HG03469 (cell line): ENCODE data around the gene DHX35.
A peak's percentile ranks its signal among the peaks of the same experiment; 100 is the strongest.

Experiments used
- ATAC-seq: cut with Tn5 transposase; IDR thresholded peaks from one replicate; pipeline ENCODE4 v1.9.1; 2021; ENCODE audit warnings: mild to moderate bottlenecking, moderate library complexity, moderate number of reproducible peaks; ENCODE audit not compliant: unreplicated experiment

The DHX35 gene

DNA sequence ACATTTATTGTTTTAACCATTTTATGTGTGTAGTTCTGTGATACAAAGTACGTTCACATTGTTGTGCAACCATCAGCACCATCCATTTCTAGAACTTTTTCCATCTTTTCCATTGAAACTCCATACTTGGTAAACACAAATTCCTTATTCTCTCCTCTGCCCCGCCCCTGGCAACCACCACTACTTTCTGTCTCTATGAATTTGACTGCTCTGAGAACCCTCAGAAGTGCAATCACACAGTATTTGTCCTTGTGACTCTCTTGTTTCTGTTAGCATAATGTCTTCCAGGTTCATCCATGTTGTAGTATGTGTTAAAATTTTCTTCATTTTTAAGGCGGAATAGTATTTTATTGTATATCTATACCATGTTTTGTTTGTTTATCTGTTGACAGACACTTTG, 56.9 kb downstream of the DHX35 start:
- ATAC-seq: no peak

DNA sequence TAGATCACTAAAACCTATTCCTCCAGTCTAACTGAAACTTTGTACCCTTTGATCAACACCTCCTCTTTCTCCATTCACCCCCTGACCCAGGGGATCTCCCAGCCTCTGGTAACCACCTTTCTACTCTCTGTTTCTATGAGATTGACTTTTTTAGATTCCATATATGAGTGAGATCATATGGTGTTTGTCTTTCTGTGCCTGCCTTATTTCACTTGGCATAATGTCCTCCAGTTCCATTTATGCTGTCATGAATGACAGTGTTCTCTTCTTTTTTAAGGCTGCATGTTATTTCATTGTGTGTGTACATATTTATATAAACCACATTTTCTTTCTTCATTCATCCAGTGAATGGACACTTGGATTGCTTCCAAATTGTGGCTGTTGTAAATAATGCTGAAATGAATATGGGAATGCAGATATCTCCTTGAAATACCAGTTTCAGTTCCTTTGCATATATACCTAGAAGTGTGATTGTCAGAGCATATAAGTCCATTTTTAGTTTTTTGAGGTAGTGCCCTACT, 57.7 kb downstream of the DHX35 start:
- peak; percentile 67 for ATAC-seq

DNA sequence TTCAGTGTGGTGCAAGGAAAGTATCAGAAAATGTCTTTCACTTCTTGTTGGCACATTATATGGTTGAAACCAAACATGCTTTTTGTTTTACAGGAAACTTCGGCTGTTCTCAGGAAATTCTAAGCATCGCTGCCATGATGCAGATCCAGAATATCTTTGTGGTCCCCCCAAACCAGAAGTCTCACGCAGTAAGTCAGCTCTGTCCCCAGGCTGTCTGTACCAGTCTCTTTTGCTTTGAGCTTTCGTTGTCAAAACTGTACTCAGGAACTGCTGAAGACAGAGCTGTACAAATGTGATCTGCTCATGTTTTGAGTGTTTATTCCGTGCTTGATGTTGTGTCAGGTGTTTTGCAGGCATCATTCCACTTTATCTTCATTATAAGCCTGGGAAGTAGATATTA, 59.6 kb downstream of the DHX35 start:
- ATAC-seq: no peak

DNA sequence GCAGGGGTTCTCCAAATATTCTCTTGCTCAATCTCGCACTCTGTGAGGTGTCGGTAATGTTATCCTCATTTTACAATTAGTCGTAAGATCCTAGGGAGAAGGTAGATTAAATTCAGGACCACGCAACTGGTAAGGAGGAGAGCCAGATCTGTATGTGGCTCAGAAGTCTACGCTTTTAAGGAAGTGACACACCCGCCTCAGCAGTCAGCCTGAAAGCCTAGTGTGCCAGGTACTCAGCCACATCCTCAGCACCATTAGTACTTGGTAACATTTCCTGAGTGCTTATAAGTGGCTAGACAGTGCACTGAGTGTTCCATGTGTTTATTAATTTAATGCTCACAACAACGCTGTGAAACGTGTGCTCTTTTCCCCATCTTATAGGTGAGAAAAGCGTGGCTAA, 63.7 kb downstream of the DHX35 start:
- no peak for ATAC-seq

DNA sequence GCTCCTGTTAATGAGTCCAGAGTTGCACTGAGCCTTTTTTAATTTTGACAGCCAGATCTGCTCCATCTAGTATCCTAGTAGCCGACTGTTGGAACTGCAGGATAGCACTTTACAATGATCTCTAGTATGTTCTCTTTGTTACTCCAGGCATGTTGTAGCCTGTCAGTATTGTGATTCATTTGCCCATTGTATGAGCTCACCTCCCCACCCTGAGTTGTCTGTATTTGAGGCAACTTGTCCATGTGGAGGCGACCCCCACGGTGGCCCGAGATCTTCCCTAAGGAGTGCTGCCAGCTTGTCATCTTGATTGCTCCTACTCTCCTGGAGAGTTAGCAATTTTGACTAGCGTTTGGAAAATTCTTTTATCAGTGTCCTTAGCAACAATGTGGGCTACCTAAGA, 67.2 kb downstream of the DHX35 start:
- ATAC-seq: no peak

DNA sequence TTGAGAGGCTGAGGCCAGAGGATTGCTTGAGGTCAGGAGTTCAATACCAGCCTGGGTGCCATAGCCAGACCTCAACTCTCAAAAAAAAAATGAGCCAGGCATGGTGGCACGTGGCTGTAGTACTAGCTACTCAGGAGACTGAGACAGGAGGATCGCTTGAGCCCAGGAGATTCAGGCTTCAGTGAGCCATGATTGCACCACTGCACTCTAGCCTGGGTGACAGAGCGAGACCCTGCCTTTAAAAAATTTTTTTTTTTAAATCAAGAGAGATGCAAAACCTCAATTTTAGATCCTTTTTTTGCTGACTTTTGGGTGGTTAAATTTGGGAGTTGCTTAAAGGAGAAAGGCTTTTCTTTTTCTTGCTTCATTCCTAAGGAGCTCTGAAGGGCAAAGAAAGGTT, 70.9 kb downstream of the DHX35 start:
- no peak for ATAC-seq

DNA sequence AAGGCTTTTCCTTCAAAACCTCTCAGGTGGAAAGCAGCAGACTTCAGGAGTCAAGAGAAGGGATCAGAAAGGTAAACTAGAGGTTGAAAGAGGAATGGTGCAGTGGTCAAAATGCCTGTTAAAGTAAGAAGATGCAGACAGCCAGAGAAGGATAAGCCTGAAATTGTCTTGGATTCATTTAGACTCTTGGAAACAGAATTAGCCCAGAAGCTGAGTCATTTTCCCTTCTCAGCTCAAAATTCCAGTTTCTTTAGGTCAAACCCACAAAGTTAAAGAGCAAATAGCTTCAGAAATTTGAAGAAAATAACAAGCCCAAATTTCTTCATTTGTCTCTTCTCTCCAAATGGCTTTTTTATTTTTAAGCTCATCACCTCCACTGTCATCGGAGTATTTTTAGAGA, 73.9 kb downstream of the DHX35 start:
- ATAC-seq: no peak

DNA sequence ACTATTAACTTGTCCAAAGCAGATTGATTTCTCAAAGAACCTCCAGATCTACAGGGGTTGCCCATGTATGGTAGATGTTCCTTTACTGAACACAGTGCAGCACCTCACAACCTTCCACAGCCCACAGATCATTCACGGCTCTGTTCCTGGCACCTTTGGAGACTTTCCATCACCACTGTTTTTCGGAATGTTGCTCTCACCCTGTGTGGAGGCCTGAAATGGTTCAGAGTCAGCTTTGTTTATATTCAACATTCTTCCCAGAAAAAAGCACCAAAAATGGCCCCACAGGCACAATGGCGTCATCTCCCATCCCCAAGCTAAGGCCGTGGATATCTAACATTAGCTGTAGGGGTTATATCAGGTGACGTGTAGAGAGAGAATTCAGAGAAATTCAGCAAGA, 74.7 kb downstream of the DHX35 start:
- ATAC-seq: no peak

DNA sequence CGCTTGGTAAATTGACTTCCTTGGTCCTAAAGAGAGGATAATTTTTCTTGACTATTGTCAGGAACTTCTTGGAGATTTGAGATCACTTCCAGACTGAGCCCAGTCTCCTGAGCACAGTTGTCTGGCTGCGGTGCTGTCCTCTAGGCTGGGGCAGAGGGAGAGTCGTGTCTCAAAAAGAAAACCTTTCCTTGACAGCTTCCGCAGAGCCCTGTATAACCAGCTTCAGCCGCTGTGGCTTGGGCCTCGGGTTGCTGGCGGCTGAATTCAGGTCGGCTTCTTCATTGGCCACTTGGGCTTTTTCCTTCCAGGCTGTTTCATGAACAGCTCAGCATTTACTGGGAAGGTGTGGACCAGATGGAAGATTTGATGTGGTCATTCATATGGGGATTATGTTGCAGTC, 75.9 kb downstream of the DHX35 start:
- ATAC-seq: no peak

DNA sequence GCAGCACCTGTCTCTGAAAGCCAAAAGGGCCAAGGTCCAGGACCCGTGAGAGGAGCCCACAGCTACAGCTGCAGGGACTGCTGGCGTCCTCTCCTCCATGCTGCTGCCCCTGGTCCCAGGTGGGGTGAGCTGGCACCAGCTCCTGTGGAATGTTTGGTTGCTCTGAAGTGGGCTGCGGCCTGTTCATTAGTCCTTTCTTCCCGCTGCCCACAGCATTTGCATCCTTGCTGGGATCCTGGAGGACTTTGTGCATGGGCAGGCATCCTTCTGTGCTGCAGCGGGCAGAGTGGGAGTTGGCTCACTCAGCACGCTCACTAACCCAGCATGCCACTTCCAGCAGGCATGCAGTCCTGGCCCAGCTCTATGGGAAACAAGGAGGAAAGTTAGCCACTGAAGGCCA, 76.4 kb downstream of the DHX35 start:
- ATAC-seq: no peak

DNA sequence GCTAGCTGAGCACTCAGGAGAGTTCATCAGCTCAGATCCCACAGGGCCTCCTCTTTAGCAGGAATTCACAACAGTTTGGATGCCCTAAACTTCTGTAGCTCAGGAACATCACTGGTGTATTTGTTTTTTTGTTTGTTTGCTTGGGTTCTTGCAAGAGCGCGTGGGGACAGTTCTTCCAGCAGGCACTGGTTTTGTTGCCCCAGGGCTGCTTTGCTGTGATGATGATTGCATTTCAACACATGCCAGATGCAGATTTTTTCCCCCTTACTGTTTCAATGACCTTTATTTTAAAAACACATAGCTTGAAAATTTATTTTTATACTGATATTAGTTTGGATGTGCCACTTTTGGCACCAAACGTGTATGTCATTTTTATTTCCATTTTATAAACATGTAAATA, 77.1 kb downstream of the DHX35 start:
- ATAC-seq: no peak

DNA sequence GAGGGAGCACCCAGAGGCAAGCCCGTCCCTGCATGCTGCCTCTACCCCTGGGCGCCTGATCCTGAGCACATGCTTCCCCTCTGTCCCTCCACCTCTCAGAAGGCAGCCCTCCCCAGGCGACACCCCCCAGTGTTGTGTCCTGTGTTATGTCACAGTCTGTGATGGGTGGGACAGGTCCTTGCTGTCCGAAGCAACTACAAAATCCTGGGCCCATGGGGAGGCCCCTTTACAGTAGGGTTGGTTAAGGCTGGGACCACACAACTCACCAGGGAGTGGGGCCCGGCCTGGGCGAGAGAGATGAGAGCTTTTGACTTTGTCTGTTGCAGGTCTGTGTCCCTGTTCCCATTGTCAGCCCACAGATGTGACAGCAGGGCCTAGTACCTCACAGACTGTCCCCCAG, 78.0 kb downstream of the DHX35 start:
- no peak for ATAC-seq

DNA sequence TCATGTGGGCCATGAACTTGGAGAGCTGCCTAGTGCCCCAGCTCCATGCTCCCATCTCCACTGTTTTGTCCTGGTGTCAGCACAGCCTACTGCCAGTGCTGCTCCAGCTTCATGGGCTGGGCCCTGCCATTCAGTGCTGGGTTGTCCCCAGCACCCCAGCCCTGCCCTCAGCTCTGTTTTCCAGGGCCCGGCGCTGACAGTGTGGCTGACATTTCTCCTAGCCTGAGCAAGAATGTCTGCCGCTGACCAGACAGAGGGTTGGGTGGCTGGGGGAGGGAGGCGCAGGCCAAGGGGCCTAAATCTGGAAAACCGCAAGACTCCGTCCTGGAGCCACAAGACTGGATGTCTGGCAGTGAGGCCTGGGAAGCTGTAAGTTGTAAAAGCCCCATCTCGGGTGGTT, 78.9 kb downstream of the DHX35 start:
- ATAC-seq: no peak

DNA sequence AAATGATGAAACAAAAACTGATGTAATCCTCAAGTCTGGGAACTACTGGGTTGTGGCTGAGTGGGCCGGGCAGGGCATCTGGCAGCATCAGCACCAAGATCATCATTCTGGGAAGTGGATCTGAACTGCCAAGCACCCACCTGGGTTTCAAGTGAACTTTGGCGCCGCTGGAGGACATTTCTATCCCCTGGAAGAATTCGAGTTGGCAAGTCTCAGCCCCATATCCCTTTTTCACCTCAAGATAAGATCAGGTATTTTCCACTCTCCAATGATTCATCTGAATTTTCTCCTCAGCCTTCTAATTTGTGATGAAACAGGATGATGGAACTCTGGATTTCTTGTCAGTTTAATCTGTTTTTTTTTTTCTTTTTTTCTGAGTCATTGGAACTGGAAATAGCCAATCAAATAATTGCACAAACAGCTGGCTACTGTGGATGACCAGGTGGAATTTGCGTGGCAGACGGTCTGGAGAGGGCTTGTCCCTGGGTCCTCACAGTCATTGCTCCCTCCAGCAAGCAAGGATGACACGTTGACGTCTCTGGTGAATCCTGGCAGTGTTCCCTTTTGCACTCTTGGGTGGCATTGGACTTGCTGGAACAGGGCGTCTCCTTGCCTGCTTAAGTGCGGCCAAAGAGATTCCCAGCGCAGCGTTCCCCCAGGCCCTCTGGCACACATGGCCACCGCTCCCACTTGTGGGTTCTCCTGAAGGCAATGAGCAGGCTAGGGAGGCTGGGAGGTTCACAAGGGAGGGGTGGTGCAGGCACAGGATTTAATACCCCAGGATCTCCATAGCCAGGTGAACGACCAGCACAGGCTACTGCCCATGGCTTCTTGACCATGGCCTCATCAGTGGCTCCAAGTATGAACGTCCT, 80.4 kb downstream of the DHX35 start:
- ATAC-seq: no peak

DNA sequence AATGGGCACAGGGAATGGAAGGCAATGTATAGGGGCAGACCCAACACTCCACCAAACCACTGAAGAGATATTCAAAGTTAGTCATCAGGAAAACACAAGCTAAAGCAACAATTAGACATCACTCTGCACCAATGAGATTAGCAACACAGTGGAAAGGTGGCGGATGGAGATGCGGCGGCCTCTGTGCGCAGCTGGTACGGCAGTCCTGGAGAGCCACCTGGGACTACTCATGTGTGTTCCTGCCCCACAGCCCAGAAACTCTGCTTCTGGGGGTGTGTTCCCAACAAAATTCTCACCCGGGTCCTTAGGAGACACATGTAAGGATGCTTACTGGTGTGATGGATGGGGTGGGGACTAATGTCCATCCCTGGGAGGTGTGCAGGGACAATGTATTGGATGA, 82.4 kb downstream of the DHX35 start:
- no peak for ATAC-seq

DNA sequence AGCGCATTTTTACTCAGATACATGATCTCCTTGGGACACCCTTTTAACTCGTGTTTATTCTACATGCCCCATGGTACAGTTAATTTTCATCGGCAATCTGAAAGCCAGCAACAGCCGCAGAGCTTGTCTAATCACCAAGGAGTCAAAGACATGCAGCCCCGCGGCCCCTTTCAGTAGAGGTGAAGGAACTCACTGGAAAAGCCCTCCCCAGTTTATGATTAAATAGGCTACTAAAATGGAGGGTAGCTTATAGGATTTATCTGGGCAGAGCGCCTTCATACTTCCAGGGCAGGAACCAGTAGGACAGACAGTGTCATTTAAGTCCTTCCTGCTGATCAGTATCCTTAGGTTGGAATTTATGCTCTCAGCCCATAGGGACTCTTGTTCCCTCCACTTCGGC, 83.5 kb downstream of the DHX35 start:
- ATAC-seq: no peak

DNA sequence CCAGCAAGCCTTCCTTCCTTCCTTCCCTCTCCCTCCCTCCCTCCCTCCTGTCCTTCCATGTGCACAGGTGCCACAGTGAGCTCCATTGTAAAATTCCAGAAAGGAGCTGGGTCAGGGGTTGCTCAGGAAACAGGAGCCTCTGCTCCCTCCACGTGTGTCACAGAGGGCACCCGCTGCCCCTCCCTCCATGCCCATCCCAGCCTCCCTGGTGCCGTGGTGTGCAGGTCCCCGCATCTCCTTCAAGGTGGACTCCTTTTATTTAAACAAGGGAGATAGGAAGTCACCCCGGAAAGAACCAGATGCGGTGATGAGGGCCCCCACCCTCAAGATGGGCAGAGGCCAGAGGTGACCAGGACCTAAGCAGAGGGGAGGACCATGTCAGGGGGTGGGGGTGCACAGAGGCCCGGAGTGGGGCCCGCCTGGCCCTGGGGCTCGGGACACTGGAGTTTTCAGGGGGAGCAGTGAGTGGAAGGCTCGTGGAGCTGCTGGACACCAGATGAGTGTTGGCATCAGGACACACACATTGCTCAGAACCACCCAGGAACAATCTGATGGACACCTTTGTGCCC, 85.4 kb downstream of the DHX35 start:
- no peak for ATAC-seq

DNA sequence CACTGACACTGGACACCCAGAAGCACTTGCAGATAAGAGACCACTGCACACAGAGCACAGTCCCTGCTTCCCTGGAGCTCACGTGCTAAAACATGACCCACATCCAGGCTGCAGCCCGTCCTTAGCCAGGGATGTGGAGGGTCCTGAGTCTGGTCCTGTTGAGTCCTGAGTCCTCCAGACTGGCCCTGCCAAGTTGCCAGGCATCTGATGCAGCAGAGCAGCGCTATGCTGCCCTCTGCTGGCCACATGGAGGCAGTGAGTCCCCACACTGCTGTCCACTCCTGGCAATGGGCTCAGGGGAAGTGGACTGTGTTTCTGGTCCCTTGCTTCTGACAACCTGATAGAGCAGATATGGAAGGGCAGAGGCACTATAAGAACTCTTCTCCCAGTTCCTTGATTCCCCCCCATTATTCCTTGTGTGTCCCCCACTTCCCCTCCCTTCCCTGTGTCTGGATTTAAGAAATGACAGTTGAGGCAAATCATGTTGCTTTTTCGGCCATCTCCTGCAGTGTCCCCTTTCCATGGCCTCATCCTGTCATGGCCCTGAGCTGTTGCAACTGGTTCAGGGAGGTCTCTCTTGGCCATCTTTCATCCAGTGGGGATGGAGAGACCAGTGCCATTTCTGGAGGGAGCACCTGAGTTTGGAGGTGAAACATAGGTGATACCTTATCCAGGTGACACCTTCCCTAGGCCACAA, 86.0 kb downstream of the DHX35 start:
- ATAC-seq: no peak

DNA sequence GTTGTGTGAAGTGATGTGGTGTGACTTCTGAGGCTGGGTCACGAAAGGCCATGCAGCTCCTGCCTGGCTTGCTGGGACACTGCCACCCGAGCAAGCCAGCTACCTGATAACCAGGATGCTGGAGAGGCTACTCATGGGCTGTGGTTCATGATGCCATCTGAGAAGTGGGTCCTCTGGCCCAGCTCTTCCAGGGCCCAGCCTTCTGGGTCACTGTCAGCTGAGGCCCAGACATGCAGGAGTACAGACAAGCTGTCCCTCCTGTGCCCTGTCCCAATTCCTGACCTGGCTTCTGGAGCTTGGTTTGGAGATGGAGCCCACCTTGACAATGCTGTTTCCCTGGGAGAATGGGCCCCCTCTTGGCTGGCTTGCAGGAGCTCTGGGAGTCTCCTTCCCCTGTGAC, 87.0 kb downstream of the DHX35 start:
- ATAC-seq: no peak

DNA sequence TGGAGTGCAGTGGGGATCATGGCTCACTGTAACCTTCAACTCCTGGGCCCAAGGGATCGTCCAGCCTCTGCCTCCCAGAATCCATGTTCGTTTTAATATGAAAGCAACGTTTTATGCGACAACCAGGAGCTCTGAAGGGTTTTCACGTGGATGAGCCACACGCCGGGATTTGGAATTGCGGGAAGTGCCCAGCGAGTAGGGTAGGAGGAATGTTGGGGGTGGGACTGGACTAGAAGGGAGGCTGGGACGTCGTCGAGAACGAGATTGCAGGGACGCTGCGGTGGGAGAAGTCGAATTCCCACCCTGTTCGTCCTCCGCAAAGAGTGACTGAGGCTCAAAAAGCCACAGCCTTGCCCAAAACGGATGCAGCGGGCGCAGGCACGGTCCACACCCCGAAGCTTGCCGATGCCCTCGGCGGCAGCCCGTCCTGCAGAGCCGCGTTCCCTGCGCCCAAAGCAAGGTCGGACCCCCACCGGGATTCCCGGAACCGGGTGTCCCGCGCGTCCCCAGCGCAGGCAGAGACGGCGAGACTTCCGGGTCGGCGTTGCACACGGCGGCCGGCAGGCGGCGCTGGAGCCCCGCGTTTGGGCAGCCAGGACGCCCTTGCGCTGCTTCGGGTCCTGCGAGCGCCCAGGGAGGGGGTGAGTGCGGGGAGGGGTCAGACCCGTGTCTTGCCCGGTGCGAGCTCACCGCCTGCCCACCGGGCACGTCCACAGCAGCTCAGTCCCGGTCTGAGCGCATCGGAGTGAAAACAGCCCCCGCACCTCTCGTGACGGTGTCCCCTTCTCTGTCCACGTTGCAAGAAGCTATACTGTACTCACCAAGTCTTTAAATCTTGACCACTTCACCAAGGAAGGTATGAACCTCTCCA, 87.8 kb downstream of the DHX35 start:
- ATAC-seq: peak; percentile 77

DNA sequence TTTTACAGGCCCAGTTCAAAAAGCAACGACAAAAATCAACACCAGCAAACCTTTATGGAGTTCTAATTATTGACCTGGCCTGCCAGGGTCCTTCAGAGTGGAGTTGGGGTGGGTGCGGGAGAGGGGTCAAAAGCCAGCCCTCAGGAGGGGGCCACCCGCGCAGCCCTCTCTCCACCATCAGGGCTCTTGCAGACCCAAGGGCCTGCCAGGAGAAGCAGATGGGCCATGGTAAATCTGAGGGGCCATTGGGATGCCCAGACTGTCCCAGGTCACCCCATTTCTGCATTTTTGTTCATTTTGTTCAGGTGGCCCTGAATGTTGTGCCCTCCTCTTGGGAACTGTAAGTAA, 88.4 kb downstream of the DHX35 start:
- no peak for ATAC-seq
